NCI-H748 (cell line): ENCODE results near the gene MYEF2.

Source experiments
- DNase-seq: peaks from one replicate; lab custom pipeline; 2025; ENCODE audit not compliant: unreplicated experiment; lab: John Stamatoyannopoulos, UW

MYEF2 gene

DNA sequence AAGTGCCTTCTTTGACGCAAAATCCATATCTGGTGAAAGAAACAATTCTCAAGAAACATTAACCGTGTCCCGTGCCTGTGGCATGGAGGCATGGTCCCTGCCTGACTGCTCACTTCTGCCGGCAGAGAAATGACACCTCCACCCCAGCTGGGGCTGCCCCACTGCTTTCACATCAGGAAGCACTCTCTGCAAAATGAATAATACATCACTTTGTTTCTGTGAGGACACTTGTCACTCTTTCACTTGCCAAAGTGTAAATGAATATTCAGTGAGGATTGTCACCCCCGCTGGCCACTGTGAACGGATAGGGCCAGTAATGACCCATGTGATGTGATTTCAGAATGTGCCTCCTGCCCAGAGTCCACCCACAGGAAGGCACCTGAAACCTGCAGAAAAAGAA is 88.4 kb downstream of the MYEF2 start:
- no peak for DNase-seq

DNA sequence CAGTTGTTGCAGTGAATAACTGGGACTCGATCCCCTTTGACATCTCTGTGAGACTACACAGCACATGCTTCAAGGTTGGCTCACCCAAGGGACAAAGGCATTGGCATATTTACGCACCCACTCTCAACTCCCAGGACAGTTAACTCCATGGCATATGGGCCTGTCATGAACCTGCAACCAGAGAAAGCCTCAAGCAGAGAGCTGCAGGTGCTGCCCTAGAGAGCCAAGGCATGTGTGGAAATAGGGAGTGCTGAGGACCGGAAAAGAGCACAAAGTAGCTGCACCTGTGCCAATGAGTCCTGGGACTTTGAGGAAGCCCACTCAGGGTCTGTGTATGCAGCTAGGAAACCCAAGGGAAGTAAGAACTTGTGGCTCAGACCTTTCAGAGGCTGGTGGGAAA is 90.3 kb downstream of the MYEF2 start:
- no peak for DNase-seq

DNA sequence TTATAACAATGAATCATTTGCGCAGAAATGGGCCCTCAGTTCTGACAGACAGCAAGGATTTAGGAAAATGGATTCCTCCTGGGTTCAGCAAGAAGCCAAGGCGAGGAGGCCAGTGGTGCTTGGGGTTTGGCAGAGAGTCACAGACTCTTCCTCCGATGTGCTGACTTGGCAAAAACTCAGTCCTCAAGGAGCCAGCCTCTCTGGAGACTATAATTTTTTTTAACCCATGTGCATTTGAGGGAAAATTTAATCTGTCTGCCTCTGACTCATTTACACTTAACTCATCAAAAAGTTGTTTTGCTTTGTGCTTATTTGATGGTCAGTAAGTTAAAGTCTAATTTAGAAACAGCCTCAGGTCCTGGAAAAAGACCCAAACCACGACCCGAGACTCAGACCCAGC is 91.5 kb downstream of the MYEF2 start:
- no peak for DNase-seq

DNA sequence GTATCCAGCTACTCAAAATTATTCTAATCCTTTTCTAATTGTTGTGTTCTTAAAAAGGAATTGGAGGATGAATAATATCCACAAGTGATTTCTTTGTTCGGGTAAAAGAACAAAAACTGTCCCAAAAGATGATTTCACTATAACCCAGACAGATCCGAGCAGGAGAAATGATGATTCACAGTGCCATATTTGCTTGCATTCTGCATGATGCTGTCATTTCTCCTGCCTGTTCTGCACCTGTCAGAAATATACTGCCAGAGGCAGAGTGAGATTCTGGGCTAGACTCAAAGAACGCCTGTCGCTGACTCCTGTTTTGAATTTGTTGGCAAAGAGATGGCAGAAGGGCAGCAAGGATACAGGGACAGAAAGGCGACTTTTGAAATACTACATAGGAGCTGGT is 92.0 kb downstream of the MYEF2 start:
- no peak for DNase-seq

DNA sequence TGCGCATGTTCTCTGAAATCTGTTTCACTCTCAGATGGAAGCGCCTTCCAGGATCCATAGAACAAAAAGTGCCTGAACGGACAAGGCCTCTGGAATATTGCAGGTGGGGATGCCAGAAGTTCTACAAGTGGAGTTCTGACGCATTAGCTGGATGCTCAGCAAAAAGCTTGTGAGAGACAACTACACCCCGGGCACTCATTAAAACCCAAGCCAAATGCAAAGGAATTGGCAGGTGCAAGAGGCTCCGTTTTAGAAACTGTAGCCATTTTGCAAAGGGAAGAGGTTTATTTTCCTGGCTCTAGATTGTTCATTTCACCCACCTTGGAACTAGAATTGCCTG is 92.5 kb downstream of the MYEF2 start:
- no peak for DNase-seq

DNA sequence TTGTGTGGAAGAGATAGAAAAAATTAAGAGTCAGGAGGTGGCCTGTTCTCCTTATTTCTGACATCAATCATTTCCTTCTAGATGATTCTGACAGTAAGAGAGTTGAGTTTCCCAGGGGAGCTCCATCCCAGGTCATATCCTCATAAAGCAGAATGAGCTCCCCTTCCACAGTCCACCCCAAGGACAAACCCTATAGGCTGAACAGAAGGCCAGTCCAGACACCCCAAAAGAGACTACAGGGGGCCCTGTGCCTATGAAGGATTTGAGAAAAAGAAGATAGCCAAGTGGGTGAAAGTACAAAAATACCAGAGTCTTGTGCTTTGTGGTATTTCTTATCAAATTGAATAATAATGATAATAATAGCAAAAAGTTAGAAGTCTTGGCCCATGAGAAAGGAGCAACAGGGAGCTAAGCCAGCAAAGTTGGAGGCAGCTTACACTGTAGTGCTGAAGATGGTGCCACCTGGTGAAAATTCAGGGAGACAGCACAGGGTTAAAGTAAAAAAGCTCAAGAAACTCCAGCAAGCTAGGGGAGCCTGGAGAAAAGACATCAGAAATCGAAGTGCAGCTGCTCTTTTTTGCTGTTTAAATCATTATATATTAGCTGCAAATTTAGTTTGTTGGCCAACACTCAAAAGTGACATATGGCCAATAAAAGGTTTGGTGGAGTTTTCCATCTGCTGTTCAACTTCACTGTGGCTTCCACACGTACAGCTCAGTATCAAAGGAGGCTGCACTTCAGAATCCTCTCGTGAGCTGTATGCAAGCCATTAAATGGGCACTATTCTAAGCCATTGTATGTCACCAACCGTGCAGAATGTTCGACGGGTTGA is 93.1 kb downstream of the MYEF2 start:
- DNase-seq = peak; percentile 47
